ENCODE measurements around the gene CLRN3. TPM values are rescaled to one million over a fixed set of nuclear protein-coding genes. Genes with fewer than 3 reads are reported as not detected.

CLRN3 gene
- polyA plus RNA-seq, 2 of the 4 experiments (the other 2 are of a cell fraction): 0.08 TPM; not detected in 1

DNA sequence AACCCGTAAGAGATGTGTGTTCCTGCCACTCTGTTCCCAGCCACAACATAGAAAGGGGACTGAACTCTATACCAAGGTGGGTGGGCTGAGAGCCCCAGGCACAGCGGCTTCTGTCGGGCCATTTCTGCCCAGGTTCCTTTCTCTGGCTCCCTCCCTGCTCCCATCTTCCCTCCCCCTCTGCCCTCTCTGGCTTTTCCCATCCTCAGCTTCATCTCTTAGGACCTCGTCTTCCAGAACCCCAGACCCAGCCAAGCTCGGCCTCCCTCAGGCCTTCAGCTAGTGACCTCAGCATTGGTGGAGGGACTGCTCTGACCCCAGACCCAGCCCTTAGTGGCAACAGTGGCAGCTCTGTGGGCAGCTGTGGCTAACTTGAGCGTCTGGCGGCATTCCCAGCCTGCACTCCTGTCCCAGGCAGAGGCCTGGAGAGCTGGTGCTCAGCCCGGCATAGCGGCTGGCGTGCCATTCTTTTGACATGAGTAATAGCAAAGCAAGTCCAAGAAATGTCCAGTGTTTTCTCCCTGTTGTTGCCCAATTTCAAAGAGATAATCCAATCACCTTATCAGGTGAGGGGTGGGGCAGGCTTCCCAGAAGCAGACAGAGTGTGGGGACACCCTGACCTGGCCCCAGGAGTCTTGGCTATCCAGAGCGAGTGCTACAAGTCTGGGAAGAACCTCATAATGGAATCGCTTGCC lies 30.1 kb upstream of the CLRN3 start (continued):
- TF ChIP-seq HDAC2 (IDR thresholded peaks at IDR 0.05): no peak
- TF ChIP-seq, protein P1, sequence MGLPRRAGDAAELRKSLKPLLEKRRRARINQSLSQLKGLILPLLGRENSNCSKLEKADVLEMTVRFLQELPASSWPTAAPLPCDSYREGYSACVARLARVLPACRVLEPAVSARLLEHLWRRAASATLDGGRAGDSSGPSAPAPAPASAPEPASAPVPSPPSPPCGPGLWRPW (IDR thresholded peaks at IDR 0.05): no peak
- TF ChIP-seq EHMT2 (IDR thresholded peaks at IDR 0.05; ENCODE audit: low read depth): no peak

DNA sequence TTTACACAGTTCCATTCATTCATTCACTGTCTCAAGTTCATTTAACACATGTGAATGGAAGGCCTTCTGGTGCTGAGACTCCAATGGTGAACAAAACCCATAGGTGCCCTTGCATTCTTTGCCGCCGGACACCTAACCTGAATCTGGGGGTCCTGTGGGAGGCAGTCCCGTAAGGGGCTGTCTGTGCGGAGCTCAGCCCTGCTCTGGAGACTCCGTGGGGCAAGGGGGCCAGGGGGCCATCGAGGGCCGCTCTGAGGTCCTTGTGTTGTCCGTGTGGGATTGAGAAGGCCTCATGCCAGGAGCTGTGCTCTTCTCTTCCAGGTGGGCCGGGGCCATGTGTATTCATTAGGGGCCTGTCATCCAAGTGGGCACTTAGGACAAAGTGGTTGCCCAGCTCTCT lies 29.5 kb upstream of the CLRN3 start:
- H3K4me3 ChIP-seq: no peak overlapping the region
- ATAC-seq (no peak), DNase-seq (ENCODE audit: low read depth in 1 of 2, low spot score in 1 of 2) (no peak), FAIRE-seq (no peak)
- WGBS (ENCODE audit: missing lambda C conversion rate): 68% methylated on average over 9 of the region's 9 CpGs
- H3K4me2 ChIP-seq: no peak overlapping the region
- CTCF ChIA-PET: interaction anchor here (0.7 to 5.3 kb wide), 3 partner anchors 14 to 250 kb away, joined by 3 to 33 read pairs (median 3); partner anchors contain the start of gene PTPRE
- peaks cover 17% of the 10 kb centered on the region for H3K4me1 ChIP-seq
- POLR2A ChIA-PET: no interaction called here
- H3K27ac ChIP-seq: peak overlapping the region; percentile 65 to 82
- TF ChIP-seq CBX8 (IDR thresholded peaks at IDR 0.05) (no peak), HOXA7 (CRISPR knock-in tag; IDR thresholded peaks at IDR 0.05) (no peak), EHF (CRISPR knock-in tag; IDR thresholded peaks at IDR 0.05) (no peak), HEYL (CRISPR knock-in tag; IDR thresholded peaks at IDR 0.05) (no peak), FOSL2 (IDR thresholded peaks at IDR 0.05) (no peak), FOSL2 (CRISPR knock-in tag; IDR thresholded peaks at IDR 0.05) (no peak), SREBF2 (IDR thresholded peaks at IDR 0.05) (no peak), EHMT2 (IDR thresholded peaks at IDR 0.05; ENCODE audit: low read depth) (no peak), KDM5A (IDR thresholded peaks at IDR 0.05) (no peak), FOSB (CRISPR knock-in tag; IDR thresholded peaks at IDR 0.05) (no peak), TP53 (CRISPR knock-in tag; IDR thresholded peaks at IDR 0.05) (no peak), CBX2 (IDR thresholded peaks at IDR 0.05; ENCODE audit: borderline replicate concordance, low read depth) (no peak), RARB (CRISPR knock-in tag; IDR thresholded peaks at IDR 0.05) (no peak)
- TF ChIP-seq, protein P2, sequence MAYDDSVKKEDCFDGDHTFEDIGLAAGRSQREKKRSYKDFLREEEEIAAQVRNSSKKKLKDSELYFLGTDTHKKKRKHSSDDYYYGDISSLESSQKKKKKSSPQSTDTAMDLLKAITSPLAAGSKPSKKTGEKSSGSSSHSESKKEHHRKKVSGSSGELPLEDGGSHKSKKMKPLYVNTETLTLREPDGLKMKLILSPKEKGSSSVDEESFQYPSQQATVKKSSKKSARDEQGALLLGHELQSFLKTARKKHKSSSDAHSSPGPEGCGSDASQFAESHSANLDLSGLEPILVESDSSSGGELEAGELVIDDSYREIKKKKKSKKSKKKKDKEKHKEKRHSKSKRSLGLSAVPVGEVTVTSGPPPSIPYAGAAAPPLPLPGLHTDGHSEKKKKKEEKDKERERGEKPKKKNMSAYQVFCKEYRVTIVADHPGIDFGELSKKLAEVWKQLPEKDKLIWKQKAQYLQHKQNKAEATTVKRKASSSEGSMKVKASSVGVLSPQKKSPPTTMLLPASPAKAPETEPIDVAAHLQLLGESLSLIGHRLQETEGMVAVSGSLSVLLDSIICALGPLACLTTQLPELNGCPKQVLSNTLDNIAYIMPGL (CRISPR knock-in tag; IDR thresholded peaks at IDR 0.05; ENCODE audit: borderline replicate concordance): no peak
- TF ChIP-seq, protein P3, sequence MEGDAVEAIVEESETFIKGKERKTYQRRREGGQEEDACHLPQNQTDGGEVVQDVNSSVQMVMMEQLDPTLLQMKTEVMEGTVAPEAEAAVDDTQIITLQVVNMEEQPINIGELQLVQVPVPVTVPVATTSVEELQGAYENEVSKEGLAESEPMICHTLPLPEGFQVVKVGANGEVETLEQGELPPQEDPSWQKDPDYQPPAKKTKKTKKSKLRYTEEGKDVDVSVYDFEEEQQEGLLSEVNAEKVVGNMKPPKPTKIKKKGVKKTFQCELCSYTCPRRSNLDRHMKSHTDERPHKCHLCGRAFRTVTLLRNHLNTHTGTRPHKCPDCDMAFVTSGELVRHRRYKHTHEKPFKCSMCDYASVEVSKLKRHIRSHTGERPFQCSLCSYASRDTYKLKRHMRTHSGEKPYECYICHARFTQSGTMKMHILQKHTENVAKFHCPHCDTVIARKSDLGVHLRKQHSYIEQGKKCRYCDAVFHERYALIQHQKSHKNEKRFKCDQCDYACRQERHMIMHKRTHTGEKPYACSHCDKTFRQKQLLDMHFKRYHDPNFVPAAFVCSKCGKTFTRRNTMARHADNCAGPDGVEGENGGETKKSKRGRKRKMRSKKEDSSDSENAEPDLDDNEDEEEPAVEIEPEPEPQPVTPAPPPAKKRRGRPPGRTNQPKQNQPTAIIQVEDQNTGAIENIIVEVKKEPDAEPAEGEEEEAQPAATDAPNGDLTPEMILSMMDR (IDR thresholded peaks at IDR 0.05): no peak
- no peaks in the 10 kb centered on the region for H3K9me3 ChIP-seq

DNA sequence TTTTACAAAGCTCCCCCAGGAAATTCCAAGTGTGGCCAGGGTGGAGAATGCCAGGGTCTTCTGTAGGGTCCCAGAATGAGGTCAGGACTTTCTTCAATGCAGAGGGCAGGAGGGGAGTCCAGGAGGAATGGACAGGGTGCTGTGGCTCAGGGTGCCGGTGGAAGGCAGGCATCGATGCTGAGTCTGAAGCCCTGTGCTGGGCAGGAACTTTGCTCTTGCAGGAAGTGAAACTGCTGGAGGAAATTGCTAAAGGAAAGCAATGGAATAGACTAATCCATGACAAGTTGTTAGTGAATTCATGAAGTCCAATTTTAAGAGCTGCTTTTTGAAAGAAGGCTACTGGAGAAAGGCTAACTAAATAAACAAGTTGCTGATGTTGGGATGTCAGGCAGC lies 29.0 kb upstream of the CLRN3 start:
- POLR2A ChIA-PET: no interaction called here
- DNase-seq (ENCODE audit: low read depth in 1 of 2, low spot score in 1 of 2) (no peak), FAIRE-seq (no peak), ATAC-seq (no peak)
- Histone ChIP-seq H3K27ac (peak overlapping the region in 1 of 2 experiments; percentile 82; a peak in 3 of 6 replicates), H3K4me3 (no peak overlapping the region), H3K4me1 (peaks cover 17% of the 10 kb centered on the region), H3K4me2 (no peak overlapping the region), H3K9me3 (no peaks in the 10 kb centered on the region)
- WGBS (ENCODE audit: missing lambda C conversion rate): 92% methylated on average over 2 of the region's 2 CpGs
- TF ChIP-seq, protein P4, sequence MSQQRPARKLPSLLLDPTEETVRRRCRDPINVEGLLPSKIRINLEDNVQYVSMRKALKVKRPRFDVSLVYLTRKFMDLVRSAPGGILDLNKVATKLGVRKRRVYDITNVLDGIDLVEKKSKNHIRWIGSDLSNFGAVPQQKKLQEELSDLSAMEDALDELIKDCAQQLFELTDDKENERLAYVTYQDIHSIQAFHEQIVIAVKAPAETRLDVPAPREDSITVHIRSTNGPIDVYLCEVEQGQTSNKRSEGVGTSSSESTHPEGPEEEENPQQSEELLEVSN (IDR thresholded peaks at IDR 0.05; ENCODE audit: borderline replicate concordance, low read depth): no peak
- TF ChIP-seq, protein P5, sequence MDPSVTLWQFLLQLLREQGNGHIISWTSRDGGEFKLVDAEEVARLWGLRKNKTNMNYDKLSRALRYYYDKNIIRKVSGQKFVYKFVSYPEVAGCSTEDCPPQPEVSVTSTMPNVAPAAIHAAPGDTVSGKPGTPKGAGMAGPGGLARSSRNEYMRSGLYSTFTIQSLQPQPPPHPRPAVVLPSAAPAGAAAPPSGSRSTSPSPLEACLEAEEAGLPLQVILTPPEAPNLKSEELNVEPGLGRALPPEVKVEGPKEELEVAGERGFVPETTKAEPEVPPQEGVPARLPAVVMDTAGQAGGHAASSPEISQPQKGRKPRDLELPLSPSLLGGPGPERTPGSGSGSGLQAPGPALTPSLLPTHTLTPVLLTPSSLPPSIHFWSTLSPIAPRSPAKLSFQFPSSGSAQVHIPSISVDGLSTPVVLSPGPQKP (IDR thresholded peaks at IDR 0.05; ENCODE audit: low read depth, low read length): no peak
- TF ChIP-seq, protein P6, sequence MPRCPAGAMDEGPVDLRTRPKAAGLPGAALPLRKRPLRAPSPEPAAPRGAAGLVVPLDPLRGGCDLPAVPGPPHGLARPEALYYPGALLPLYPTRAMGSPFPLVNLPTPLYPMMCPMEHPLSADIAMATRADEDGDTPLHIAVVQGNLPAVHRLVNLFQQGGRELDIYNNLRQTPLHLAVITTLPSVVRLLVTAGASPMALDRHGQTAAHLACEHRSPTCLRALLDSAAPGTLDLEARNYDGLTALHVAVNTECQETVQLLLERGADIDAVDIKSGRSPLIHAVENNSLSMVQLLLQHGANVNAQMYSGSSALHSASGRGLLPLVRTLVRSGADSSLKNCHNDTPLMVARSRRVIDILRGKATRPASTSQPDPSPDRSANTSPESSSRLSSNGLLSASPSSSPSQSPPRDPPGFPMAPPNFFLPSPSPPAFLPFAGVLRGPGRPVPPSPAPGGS (IDR thresholded peaks at IDR 0.05): no peak
- CTCF ChIA-PET: interaction anchor here (1.1 to 5.3 kb wide), 2 partner anchors 14 to 15 kb away, joined by 3 to 33 read pairs; partner anchors contain the start of gene PTPRE

Data from A549 (cell line).